Gastroesophageal sphincter (tissue), 3 donors: ENCODE results near the gene DSG4.

Source experiments
- CTCF ChIP-seq, 4 experiments: fragments of 200-600 bp in 2 of 4; fragments of 450-650 bp in 2 of 4; sonication (generic) in 1 of 4; IDR thresholded peaks; one replicate each; pipeline ENCODE4 v1.5.1; 2017 to 2019; ENCODE audit warnings: antibody characterized with exemption in 4 of 4, mild to moderate bottlenecking in 2 of 4, moderate library complexity in 2 of 4
- EP300 ChIP-seq: sonication (generic); formaldehyde crosslinking; IDR thresholded peaks from one replicate; pipeline ENCODE4 v1.6.1; 2017; ENCODE audit warnings: antibody characterized with exemption, mild to moderate bottlenecking
- POLR2A ChIP-seq, 2 donors: fragments of 450-650 bp; IDR thresholded peaks; one replicate each; pipeline ENCODE4 v1.6.1; 2017; ENCODE audit warnings: antibody characterized with exemption in 2 of 2, mild to moderate bottlenecking in 2 of 2, moderate library complexity in 1 of 2
- POLR2AphosphoS5 ChIP-seq: sonication (generic); formaldehyde crosslinking; IDR thresholded peaks from one replicate; pipeline ENCODE4 v1.6.1; 2017; ENCODE audit warnings: antibody characterized with exemption

DNA sequence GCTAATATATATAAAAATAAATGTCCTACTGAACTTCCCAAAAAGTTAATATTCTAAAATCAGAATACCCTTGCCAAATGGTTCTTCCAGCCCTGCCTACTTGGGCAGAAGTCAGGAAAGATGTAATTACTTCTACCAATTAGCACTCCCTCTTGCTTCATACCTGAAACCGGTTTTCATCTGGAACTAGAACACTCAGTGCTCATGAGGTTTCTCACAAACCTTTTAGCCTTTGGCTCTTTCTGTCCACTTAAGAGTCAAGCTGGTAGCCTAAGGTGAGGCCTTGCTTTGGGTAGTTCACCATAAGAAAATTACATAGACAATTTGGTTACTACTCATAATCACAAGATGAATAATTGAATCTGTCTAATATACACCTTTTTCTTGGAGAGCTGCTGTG lies 75.0 kb downstream of the DSG4 start:
- TF ChIP-seq CTCF (IDR thresholded peaks at IDR 0.05) (no peak), POLR2A (IDR thresholded peaks at IDR 0.05) (no peak), EP300 (no peak), POLR2AphosphoS5 (no peak)
